GM18502 (cell line): ENCODE results near the gene RAB8A.
A peak's percentile ranks its signal among the peaks of the same experiment; 100 is the strongest.

Experiments used
- ATAC-seq: cut with Tn5 transposase; IDR thresholded peaks from one replicate; pipeline ENCODE4 v1.9.1; 2021; ENCODE audit warnings: mild to moderate bottlenecking; ENCODE audit not compliant: unreplicated experiment, poor library complexity

The RAB8A gene

DNA sequence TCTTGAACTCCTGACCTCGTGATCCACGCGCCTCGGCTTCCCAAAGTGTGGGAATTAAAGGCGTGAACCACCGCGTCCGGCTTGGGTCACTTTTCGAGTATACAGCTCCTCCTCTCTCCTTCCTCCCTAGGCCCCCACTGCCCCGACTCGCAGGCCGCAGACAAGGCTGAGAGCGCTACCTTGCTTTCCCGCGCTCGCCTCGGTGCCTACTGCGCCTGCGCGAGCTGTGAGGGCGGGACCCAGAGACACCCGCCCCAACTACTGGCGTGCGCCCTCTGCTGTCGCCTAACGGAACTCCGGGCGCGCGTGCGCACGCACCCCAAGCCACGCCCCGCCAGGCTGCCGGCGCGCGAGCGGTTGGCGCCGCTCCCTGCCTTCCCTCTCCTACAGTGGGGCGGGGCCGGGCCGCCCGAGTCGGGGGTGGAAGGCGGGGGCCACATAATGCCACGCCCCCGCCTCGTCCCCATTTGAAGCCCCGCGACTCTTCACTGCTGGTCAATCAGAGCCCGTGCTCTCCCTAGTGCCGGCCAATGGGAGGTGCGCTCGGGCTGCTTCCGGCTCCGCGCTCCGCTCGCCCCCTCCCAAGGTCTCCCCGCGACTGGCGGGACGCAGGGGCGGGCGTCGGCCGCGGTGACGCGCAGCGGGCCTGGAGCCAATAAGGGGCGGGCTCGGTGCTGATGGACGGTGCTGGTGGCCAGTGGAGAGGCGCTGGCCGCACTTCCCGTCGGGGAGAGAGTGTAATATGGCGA is at the start of gene RAB8A:
TSS of gene RAB8A (plus strand) at position 730 of the 749 bp plus-strand sequence. CDS start at position 743, 13 bp downstream.
- ATAC-seq = peak; percentile 87

DNA sequence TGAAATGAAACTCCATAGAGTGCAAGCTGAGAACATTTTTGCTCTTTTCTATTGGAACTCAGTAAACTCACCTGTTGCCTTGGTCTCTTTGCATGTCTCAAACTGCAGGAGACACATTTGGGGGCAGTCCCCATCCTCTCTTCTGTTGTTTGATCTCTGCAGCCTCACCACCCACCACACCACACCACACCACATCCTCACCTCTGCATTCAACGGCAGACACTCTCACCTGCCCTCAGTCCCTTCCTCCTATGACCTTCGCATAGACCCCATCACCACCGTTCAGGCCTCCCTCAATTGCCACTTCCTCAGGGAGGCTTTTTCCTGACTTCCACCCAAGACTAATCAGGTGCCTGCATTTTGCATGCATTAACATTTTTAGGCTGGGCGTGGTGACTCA is 49.7 kb upstream of the RAB8A start:
- no peak for ATAC-seq

DNA sequence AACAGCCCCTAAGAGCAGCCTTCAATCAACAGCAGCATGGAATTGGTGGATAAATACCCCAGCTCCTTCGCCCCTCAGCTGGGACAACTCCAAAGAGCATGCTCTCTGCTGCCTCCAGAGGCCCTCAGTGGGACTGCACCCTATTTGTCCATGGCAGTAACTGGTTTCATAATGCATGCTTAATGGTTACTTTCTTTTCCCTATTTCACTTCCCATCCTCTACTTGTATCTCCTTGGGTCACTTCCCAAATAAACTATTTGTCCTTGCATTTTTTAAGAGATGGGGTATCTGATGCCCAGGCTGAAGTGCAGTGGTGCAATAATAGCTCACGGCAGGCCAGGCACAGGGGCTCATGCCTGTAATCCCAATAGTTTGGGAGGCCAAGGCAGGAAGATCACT is 48.9 kb upstream of the RAB8A start:
- ATAC-seq = no peak

DNA sequence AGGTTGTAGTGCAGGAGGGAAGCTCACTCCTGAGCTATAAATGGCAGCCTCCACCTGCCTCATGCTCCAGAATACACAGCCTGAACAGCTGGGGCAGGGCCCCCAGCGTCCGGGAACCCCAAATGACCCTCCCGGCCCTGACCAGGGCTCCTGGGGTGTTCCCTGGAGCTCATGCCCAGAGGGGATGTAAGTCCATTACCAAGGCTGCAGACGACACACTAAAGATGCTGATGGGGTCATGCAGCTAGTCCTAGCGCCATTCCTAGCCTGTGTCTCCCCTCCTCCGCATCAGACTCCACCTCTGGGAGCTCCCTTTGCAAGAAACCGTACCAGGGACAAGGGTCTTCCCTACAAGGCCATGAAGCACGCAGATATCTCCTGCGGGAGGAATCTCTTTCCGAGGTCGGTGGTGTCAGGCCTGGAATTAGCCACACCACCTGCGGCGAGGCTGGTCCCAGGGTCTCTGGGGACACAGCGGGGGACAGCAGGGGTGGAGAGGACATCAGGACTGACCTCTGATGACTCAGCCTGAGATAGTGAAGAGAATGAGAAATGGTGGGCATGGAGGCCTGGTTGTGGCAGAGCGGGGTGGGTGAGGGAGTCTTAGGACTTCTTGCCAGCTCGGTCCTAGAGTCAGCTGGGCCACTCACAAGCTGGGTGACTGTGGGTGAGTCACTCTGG is 47.3 kb upstream of the RAB8A start:
- ATAC-seq = no peak

DNA sequence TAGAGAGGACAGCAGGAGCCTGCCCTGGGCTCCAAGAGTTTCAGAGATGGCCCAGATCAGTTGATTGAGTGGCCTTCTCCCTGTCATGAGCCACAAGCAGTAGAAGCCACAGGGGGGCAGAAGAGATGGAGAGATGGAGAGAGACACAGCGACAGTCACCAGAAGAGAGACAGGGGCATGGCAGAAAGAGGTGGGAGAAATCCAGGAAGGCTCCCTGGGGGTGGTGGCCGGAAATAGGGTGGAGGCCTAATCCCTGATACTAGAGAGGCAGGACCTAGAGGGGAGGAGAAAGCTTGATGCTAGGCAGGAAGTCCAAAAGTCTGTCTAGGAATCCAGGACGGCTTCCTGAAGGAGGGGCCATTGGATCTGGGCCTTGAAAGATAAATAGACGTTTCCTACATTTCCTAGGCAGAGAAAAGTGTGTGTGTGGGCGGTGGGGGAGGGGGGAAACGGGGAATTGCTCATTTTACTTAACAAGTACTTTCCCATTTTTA is 45.0 kb upstream of the RAB8A start:
- no peak for ATAC-seq

DNA sequence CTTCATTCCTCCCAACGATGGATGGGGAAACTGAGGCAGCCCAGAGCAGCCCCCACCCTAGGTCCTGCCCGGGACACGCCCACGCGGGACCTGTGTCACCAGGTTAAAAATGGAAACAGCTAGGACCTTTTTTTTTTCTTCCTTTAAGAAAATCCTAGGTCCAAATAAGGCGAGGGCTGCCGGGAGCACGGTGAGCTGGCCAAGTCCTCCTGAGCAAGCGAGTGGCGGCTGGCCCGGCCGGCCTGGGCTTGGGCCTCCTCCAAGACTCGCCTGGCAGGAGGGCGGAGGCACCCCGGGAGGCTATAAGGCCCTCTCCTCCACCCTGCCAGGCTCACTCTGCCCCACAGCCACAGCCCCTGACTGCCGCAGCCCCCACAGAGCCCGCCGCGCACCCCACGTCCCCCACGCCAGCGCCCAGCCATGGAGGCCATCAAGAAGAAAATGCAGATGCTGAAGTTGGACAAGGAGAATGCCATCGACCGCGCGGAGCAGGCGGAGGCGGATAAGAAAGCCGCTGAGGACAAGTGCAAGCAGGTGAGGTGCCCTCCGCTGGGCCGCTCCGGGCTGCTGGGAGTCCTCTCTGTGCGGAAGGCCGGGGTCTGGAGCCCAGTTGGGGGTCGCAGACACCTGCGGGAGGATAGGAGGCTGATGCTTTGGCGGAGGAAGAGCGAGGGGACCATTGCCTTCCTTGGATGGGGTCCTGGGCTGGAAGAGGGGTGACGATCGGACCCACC is 44.3 kb upstream of the RAB8A start:
- no peak for ATAC-seq

DNA sequence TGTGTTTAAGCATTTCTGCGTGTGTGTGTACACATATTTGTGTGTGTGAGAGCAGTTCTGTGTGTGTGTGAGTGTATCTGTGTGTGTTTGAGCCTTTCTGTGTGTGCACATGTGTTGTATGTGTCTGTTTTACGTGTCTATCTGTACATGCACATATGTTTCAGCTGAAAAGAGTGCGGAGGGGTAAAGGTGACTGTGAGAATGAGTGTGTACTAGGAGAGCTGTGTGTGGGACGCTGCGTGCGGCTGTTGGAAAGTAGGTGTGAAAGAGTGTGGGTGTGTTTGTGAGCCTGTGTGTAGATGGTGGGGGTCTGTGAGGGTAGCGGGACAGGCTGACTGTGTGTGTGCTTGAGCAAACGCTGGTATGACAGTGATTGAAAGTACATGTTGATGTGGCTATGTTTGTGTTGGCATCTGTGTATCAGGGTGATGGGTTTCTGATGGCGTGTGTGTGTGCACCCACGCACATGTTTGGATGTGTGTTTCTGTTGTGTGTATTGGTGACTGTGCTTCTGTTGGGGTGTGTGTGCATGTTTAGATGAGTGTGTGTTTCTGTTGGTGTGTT is 42.9 kb upstream of the RAB8A start:
- no peak for ATAC-seq

DNA sequence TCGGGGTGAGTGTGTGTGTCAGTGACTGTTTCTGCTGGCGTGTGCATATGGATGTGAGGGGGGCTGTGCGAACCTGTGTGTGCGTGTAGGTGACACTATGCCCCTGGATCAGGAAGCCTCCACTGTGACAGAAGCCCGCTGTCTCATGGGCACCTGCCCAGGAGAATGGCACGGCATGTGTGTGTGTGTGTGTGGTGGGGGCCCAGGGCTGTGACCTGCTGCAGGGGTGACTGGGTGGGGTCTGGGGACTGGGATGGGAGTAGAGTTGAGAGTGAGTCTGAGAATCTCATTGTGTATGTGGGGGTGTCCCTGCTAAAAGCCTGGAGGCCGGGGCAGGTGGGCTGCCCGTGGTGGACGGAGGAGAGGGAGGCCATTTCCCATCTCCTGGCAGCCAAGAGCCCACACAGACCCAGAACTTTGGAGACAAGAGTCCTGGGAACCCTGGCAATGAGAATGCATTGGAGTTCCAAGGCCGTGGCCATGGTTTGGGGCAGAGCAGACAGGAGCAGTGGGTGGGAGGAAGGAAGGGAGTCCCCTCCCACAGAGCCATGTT is 41.8 kb upstream of the RAB8A start:
- ATAC-seq = no peak

DNA sequence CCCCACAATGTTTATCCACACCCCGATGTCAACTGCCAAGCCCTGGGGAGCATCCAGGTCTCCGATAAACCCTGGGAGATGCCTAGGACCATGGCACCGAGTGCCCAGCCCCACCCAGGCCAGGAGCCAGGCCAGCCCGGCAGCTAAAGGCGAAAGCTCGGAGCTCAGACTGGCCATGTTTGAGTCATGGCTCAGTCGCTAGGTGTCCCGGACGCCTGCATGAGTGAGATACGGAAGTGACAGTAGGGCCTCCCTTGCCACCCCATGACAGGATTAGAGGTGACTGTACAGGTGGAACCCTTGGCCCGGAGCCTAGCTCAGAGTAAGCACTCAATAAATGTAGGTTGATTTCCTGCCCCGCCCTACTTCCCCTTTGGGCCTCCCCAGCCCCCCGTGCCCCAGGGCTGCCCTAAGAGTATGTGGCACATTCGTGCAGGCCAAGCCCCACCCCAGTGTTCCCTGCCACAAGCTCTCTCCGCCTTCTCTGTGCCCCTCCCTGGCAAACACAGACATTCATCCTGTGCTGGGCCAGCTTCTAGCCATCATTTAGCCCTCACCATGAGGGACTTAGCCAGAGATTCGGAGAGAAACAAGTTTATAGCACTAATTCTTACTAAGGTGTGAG is 41.2 kb upstream of the RAB8A start:
- peak; percentile 51 for ATAC-seq

DNA sequence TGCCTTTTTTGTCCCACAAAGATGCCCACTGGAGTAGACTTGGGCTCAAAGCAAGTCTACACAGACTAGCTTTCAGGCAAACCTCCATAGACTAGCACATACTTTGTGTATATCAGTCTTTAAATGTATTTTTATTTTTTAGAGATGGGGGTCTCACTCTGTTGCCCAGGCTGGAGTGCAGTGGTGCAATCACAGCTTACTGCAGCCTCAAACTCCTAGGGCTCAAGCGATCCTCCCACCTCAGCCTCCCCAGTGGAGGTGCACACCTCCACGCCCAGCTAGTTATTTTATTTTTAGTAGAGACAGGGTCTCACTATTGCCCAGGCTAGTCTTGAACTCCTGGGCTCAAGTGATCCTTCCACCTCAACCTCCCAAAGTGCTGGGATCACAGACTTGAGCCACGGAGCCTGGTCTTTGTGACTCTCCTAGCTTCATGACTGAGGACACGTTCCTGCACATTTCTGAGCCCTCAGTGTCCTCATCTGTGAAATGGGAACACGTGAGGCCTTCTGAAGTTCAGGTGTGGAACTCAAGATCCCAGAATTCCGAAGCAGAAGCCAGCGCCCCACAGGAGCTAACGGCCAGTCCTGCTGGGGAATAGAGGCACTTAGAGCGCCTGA is 40.5 kb upstream of the RAB8A start:
- ATAC-seq = no peak

DNA sequence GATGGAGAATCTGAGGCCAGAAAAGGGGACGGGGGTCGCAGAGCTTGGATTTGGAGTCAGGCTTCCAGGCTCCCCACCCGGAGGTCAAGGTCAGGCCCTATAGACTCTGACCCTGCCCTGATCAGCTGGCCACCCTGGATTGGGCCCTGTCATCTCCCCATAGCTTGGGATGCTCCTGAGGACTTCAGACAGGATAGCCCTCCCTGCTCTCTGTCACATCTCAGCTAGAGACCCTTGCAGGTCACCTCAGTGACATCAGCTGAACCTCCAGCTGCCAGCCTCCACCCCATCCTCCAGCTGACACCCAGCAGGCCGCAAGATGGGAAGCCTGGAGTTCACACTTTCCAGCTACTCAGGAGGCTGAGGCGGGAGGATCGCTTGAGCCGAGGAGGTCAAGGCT is 38.2 kb upstream of the RAB8A start:
- no peak for ATAC-seq

DNA sequence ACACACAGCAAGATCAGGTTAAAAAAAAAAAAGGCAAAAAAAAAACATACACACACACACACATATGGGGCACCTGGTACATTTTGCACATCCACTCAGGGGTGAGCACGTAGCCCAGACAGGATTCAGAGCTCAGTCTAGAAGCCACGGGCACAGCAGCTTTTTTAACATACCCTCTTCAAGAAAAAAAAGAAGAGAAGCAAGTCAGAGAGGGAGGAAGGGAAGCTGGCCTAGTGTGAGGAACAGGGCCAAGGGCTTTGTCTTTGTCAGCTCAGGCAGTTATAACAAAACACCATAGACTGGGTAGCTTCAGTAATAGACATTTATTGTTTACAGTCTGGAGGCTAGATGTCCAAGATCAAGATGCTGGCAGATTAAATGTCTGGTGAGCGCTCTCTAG is 37.7 kb upstream of the RAB8A start:
- ATAC-seq = no peak

DNA sequence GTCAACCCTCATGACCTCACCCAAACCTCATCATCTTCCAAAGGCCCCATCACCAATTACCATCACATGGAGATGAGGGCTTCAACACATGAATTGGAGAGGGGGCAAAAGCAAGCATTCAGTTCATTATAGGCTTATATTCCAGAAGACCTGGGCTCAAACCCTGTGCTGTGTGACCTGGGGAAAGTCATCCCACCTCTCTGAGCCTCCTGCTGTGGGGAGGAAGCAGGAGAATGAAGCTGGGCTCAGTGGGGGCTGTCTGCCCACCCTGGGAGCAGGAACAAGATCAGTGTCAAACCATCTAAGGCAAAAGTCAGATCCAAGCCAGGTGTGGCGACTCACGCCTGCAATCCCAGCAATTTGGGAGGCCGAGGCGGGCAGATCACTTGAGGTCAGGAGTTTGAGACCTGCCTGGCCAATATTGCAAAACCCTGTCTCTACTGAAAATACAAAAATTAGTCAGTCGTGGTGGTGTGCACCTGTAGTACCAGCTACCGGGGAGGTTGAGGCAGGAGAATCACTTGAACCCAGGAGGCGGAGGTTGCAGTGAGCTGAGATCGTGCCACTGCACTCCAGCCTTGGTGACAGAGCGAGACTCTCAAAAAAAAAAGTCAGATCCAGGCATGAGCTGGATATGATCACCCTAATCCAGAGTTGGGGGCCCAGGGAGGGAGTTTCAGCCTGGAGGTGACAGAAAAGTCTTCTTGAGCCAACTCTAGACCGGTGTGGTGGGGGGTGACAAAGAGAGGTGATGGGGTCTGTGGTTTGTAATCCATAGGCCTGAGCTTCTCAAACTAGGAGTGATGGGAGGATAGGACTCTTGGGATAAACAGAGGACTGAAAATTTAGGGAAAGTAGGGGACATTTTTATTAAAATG is 37.0 kb upstream of the RAB8A start:
- no peak for ATAC-seq

DNA sequence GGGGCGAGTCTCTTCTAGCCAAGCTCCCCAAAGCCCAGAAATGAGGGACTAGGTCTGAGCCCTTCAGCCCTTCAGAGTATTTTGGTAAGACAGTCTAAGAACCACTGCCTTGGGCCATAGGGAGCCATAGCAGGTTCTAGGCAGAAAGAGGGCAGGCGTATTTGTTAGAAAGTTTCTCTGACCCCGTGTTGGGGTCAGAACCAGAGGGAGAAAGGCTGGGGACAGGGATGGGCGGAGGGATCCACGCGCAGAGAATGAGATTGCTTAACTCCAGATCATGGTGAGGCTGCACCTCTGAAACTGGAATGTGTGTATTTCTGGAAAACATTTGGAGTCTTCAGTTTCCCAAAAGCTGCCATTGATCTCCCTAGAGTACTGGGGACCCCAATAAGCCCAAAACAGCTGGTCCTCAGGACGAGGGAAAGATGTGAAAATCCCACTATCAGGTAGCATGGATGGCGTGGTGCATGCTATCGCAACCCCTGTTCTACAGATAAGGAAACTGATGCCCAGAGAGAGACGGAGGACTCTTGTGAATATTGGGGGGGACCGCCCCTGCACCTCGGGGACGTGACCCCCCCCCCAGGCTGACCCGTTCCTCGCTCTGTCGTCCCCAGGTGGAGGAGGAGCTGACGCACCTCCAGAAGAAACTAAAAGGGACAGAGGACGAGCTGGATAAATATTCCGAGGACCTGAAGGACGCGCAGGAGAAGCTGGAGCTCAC is 36.1 kb upstream of the RAB8A start:
- no peak for ATAC-seq

DNA sequence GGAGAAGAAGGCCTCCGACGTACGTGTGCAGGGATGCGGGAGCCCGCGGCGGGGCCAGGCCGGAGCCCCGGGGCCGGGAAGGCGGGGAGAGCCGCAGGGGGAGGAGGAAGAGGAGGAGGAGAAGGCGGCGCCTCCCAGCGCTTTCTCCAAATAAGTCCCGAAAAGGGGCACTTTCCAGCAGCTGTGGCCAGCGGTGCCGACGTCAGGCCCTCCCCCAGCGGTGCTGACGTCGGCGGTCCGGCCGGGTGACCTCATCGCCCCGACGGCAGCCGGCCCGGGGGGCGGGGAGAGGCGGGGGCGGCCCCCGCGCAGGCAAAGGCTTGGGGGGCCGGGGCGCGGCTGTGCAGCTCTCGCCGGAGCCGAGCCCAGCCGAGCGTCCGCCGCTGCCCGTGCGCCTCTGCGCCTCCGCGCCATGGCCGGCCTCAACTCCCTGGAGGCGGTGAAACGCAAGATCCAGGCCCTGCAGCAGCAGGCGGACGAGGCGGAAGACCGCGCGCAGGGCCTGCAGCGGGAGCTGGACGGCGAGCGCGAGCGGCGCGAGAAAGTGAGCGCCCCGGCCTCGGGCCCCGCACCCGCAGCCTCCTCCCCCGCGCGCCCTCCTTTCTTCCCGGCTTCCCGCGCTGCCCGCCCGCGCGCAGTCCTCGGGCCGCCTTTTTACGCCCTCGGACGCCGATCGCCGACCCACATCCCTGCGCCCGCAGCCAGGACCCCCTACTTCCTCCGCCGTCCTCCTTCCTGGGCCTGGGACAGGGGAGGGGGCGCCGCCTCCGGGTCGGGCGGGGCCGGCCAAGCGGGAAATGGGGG is 35.3 kb upstream of the RAB8A start, which contains the start of gene TPM4:
TSS of gene TPM4 (plus strand) at position 342 of the 804 bp plus-strand sequence. CDS start at position 413, 71 bp downstream.
- peak; percentile 58 for ATAC-seq

DNA sequence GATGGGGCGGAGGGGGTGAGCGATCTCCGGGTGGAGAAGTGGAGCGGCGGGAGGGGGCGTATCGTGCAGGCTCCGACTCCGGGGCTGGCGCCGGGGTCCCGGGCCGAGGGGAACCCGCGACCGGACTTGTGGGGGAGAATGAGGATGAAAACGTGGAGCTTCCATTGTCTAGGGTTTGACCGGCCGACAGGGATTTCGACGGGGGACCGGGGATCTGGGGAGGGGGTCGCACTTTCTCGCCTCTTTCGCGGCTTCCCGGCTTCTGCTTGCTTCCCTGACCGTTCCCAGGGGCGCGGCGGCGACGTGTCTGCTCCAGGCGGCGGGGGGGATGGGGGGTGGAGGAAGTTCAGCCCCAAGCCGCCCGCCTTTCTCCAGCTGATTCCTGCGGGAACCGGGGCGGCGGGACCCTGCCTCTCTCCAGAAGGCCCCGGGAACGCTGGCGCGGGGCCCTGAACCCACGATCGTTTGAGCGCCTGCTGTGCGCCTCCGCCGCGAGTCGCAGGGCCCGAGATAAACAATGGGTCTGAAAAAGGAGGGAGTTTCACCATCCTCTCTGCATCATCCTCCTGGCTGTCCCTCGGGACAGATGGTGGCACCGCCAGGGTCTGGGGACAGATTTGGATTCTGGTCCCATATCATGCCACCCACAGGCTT is 34.6 kb upstream of the RAB8A start:
- ATAC-seq = no peak
